Erythroblast (primary cell): ENCODE results near the gene TAPBP.

ENCODE experiments used
- GATA1 ChIP-seq: IDR thresholded peaks from 2 replicates; pipeline ENCODE4 v1.6.1; 2011; ENCODE audit warnings: low read depth, mild to moderate bottlenecking, control low read depth, low read length, moderate library complexity
- POLR2A ChIP-seq: IDR thresholded peaks from 2 replicates; pipeline ENCODE4 v1.6.1; 2011; ENCODE audit warnings: mild to moderate bottlenecking, low read length

GRCh38 chr6:33273129-33273923 is 40.6 kb downstream of the TAPBP start:
- TF ChIP-seq POLR2A (no peak), GATA1 (no peak)
